Measurements from ENCODE around the gene GATAD2A.

DNA sequence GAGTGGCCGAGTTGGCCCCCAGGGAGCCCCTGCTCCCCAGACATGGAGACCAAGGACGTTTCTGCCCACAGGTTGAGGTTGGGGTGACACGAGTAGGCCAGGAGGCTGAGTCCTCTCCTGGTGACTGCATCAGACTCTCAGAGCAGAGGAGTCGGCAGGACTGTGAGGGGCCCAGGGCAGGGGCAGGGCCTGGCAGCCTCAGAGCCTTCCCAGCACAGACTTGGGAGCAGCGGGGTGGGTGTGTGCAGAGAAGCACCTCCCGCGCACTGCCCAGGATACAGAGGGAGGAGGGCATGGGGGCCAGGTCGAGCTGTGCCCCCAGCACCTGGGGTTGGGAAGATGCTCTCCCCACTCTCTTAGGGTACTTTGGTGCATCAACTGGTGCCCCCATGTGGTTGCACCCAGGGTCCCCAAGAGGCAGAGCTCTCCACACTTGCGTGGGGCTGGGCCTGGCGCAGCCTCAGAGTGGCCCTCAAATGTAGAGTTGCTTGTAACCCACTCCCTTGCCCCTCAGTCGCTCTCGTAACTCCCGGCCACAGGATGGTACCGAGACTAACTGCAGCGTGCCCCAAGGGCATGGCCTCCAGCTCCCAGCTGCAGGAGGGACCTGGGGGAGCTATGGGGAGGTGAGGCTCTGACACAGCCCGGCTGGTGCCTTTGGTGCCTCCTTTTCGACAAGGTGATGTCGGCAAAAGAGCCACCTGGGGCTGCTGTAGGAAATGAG lies 94.0 kb downstream of the GATAD2A start:
- TF ChIP-seq, protein P1, sequence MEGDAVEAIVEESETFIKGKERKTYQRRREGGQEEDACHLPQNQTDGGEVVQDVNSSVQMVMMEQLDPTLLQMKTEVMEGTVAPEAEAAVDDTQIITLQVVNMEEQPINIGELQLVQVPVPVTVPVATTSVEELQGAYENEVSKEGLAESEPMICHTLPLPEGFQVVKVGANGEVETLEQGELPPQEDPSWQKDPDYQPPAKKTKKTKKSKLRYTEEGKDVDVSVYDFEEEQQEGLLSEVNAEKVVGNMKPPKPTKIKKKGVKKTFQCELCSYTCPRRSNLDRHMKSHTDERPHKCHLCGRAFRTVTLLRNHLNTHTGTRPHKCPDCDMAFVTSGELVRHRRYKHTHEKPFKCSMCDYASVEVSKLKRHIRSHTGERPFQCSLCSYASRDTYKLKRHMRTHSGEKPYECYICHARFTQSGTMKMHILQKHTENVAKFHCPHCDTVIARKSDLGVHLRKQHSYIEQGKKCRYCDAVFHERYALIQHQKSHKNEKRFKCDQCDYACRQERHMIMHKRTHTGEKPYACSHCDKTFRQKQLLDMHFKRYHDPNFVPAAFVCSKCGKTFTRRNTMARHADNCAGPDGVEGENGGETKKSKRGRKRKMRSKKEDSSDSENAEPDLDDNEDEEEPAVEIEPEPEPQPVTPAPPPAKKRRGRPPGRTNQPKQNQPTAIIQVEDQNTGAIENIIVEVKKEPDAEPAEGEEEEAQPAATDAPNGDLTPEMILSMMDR (IDR thresholded peaks at IDR 0.05): no peak
- no peak for TF ChIP-seq POLR2AphosphoS5 (IDR thresholded peaks at IDR 0.05)
- no peak for TF ChIP-seq POLR2A (IDR thresholded peaks at IDR 0.05)

Measured in transverse colon (tissue), 4 donors.